Measurements from ENCODE around the gene SSR3. TPM values are rescaled to one million over a fixed set of nuclear protein-coding genes. Genes with fewer than 3 reads are reported as not detected.
A peak's percentile ranks its signal among the peaks of the same experiment; 100 is the strongest.

SSR3 gene
- total RNA-seq, 1 experiment from 2014 or later = 531 TPM

DNA sequence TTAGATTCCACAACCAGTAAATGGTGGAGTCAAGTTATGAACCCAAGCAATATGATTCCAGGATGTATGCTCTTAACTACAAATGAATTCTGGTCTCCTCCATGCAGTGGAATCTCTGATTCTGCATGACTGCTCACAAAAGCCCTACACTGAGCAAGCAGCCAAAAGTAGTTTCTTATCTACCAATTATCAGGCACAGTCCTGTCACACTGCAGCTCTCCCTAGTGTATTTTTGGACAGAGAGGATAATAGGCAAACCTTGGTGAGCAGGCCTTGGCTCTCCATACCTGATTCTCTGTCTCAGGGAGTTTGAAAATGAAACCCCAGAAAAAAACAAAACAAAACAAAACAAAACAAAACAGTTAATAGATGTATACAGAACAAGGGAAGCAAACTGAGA lies 3.5 kb upstream of the SSR3 start:
- peak overlapping the region; percentile 6 for H3K27ac ChIP-seq (ENCODE audit: low read depth, low read length, poor library complexity, severe bottlenecking)
- intact Hi-C loops (cut with micrococcal nuclease; ENCODE audit: unreplicated experiment) = no loop called here

GRCh38 chr3:156554515-156554841 lies 439 bp downstream of the SSR3 start:
- TF ChIP-seq CTCF (conservative IDR thresholded peaks at IDR 0.05; ENCODE audit: low read depth, low read length) (no peak), EZH2 (IDR thresholded peaks at IDR 0.05; ENCODE audit: borderline replicate concordance, low read depth, low read length, poor library complexity, severe bottlenecking) (no peak)
- Histone ChIP-seq H3K9me3 (ENCODE audit: low read depth, low read length, poor library complexity, severe bottlenecking) (no peaks in the 10 kb centered on the region), H3K4me3 (ENCODE audit: low read depth, low read length, poor library complexity, severe bottlenecking) (peak overlapping the region; percentile 93), H3K27me3 (replicated peaks; ENCODE audit: insufficient read depth, low read depth, low read length, poor library complexity) (no peaks in the 10 kb centered on the region), H3K36me3 (ENCODE audit: insufficient read depth, low read length, poor library complexity, severe bottlenecking) (peaks cover 44% of the 10 kb centered on the region), H3K27ac (ENCODE audit: low read depth, low read length, poor library complexity, severe bottlenecking) (peak overlapping the region; percentile 91), H3K4me1 (ENCODE audit: insufficient read depth, low read length, poor library complexity, severe bottlenecking) (peaks cover 50% of the 10 kb centered on the region)
- ChIA-PET CTCF (interaction anchor here (0.6 kb wide), 1 partner anchor 473 kb away, joined by 5 read pairs; no protein-coding TSS in a partner anchor), POLR2A (ENCODE audit: low non-redundant PET) (interaction anchor here (0.8 kb wide), 1 partner anchor 19 kb away, joined by 6 read pairs; no protein-coding TSS in a partner anchor)
- BruUV-seq (replicated peaks) = no TSS peak
- intact Hi-C loops (cut with micrococcal nuclease; ENCODE audit: unreplicated experiment) = loop anchor here (2.0 kb wide), 1 partner anchor 56 kb away; no protein-coding TSS in a partner anchor
- DNase-seq (ENCODE audit: low spot score) = no peak

More for the DNA sequence above, 3.5 kb upstream of the SSR3 start:
- Histone ChIP-seq H3K4me3 (ENCODE audit: low read depth, low read length, poor library complexity, severe bottlenecking) (no peak overlapping the region), H3K36me3 (ENCODE audit: insufficient read depth, low read length, poor library complexity, severe bottlenecking) (peaks cover 5% of the 10 kb centered on the region), H3K9me3 (ENCODE audit: low read depth, low read length, poor library complexity, severe bottlenecking) (no peaks in the 10 kb centered on the region), H3K4me1 (ENCODE audit: insufficient read depth, low read length, poor library complexity, severe bottlenecking) (peaks cover 16% of the 10 kb centered on the region), H3K27me3 (replicated peaks; ENCODE audit: insufficient read depth, low read depth, low read length, poor library complexity) (no peaks in the 10 kb centered on the region)
- no TSS peak for BruUV-seq (replicated peaks)
- no peak for DNase-seq (ENCODE audit: low spot score)
- POLR2A ChIA-PET (ENCODE audit: low non-redundant PET) = no interaction called here
- CTCF ChIA-PET = no interaction called here
- TF ChIP-seq EZH2 (IDR thresholded peaks at IDR 0.05; ENCODE audit: borderline replicate concordance, low read depth, low read length, poor library complexity, severe bottlenecking) = no peak
- no peak for TF ChIP-seq CTCF (conservative IDR thresholded peaks at IDR 0.05; ENCODE audit: low read depth, low read length)

GRCh38 chr3:156553705-156554356 lies 1.1 kb downstream of the SSR3 start:
- POLR2A ChIA-PET (ENCODE audit: low non-redundant PET) = interaction anchor here (0.6 to 0.8 kb wide), 2 partner anchors 21 to 52 kb away, joined by 5 to 6 read pairs; no protein-coding TSS in a partner anchor
- Histone ChIP-seq H3K36me3 (ENCODE audit: insufficient read depth, low read length, poor library complexity, severe bottlenecking) (peaks cover 50% of the 10 kb centered on the region), H3K4me3 (ENCODE audit: low read depth, low read length, poor library complexity, severe bottlenecking) (peak overlapping the region; percentile 93), H3K9me3 (ENCODE audit: low read depth, low read length, poor library complexity, severe bottlenecking) (no peaks in the 10 kb centered on the region), H3K27ac (ENCODE audit: low read depth, low read length, poor library complexity, severe bottlenecking) (peak overlapping the region; percentile 91), H3K4me1 (ENCODE audit: insufficient read depth, low read length, poor library complexity, severe bottlenecking) (peaks cover 51% of the 10 kb centered on the region), H3K27me3 (replicated peaks; ENCODE audit: insufficient read depth, low read depth, low read length, poor library complexity) (no peaks in the 10 kb centered on the region)
- BruUV-seq (replicated peaks) = no TSS peak
- CTCF ChIA-PET = interaction anchor here (0.6 kb wide), 1 partner anchor 474 kb away, joined by 5 read pairs; no protein-coding TSS in a partner anchor
- intact Hi-C loops (cut with micrococcal nuclease; ENCODE audit: unreplicated experiment) = loop anchor here (2.0 kb wide), 1 partner anchor 57 kb away; no protein-coding TSS in a partner anchor
- TF ChIP-seq EZH2 (IDR thresholded peaks at IDR 0.05; ENCODE audit: borderline replicate concordance, low read depth, low read length, poor library complexity, severe bottlenecking) (no peak), CTCF (conservative IDR thresholded peaks at IDR 0.05; ENCODE audit: low read depth, low read length) (no peak)
- DNase-seq (ENCODE audit: low spot score) = peak; percentile 61

Measured in A673 (cell line).